ENCODE data around the gene CLEC5A.

CLEC5A gene

GRCh38 chr7:141944811-141945210 lies 2.0 kb downstream of the CLEC5A start:
- TF ChIP-seq FOXK2 (IDR thresholded peaks at IDR 0.05) (no peak), BHLHE40 (IDR thresholded peaks at IDR 0.05; ENCODE audit: borderline replicate concordance) (no peak), FOXM1 (IDR thresholded peaks at IDR 0.05; ENCODE audit: borderline replicate concordance) (no peak), ARNT (IDR thresholded peaks at IDR 0.05) (no peak), FOXA1 (IDR thresholded peaks at IDR 0.05) (no peak), TARDBP (IDR thresholded peaks at IDR 0.05) (no peak), NFRKB (IDR thresholded peaks at IDR 0.05) (no peak), HDGF (IDR thresholded peaks at IDR 0.05; ENCODE audit: borderline replicate concordance) (no peak), ZNF384 (IDR thresholded peaks at IDR 0.05) (no peak), SUZ12 (IDR thresholded peaks at IDR 0.05) (no peak), CTBP1 (IDR thresholded peaks at IDR 0.05; ENCODE audit: borderline replicate concordance) (no peak), L3MBTL2 (conservative IDR thresholded peaks at IDR 0.05) (no peak), SP1 (IDR thresholded peaks at IDR 0.05) (no peak), ELF4 (IDR thresholded peaks at IDR 0.05) (no peak), LEF1 (IDR thresholded peaks at IDR 0.05; ENCODE audit: borderline replicate concordance) (no peak)
- TF ChIP-seq, protein P1, sequence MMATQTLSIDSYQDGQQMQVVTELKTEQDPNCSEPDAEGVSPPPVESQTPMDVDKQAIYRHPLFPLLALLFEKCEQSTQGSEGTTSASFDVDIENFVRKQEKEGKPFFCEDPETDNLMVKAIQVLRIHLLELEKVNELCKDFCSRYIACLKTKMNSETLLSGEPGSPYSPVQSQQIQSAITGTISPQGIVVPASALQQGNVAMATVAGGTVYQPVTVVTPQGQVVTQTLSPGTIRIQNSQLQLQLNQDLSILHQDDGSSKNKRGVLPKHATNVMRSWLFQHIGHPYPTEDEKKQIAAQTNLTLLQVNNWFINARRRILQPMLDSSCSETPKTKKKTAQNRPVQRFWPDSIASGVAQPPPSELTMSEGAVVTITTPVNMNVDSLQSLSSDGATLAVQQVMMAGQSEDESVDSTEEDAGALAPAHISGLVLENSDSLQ (IDR thresholded peaks at IDR 0.05) = no peak
- CTCF ChIA-PET = interaction anchor here (0.7 kb wide), 1 partner anchor 12 kb away, joined by 3 read pairs; no protein-coding TSS in a partner anchor
- DNase-seq (ENCODE audit: extremely low spot score) = no peak
- POLR2A ChIA-PET = no interaction called here

DNA sequence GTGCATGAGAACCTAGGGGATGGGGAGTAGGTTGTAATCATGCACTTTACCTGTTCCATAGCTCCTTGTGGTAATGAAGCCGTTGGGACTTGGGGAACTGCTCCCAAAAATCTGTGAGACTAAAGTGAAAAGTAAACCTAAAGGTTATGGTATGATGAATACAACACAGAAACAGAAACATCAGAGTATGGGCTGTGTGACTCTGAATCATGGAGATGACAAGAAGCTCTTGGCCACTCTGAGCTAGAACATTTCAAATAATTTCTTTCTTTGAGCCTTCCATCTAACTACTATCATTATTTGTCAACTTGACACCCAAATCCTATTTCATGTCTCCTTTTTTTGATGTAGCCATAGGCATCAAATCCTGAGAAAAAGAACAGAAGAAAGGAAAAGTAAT lies 2.9 kb downstream of the CLEC5A start:
- TF ChIP-seq SUZ12 (IDR thresholded peaks at IDR 0.05) = no peak
- POLR2A ChIA-PET = no interaction called here
- CTCF ChIA-PET = no interaction called here
- no peak for DNase-seq (ENCODE audit: extremely low spot score)

DNA sequence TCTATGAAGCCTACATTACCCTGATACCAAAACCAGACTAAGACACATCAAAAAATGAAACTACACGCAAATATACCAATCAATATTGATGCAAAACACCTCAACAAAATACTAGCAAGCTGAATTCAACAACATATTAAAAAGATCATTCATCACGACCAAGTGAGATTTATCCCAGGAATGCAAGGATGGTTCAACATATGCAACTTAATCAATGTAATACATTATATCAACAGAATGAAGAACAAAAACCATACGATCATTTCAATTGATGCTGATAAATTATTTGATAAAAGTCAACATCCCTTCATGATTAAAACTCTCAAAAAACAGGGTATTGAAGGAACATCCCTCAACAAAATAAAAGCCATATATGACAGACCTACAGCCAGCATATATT lies 5.7 kb downstream of the CLEC5A start:
- POLR2A ChIA-PET = no interaction called here
- no peak for DNase-seq (ENCODE audit: extremely low spot score)
- TF ChIP-seq NFRKB (IDR thresholded peaks at IDR 0.05) = no peak
- no peak for TF ChIP-seq SP1 (IDR thresholded peaks at IDR 0.05)
- no peak for TF ChIP-seq TARDBP (IDR thresholded peaks at IDR 0.05)
- TF ChIP-seq HDGF (IDR thresholded peaks at IDR 0.05; ENCODE audit: borderline replicate concordance) = no peak
- TF ChIP-seq LEF1 (IDR thresholded peaks at IDR 0.05; ENCODE audit: borderline replicate concordance) = no peak
- TF ChIP-seq, protein P1 (IDR thresholded peaks at IDR 0.05) = no peak
- TF ChIP-seq SUZ12 (IDR thresholded peaks at IDR 0.05) = no peak
- TF ChIP-seq BHLHE40 (IDR thresholded peaks at IDR 0.05; ENCODE audit: borderline replicate concordance) = no peak
- no peak for TF ChIP-seq FOXK2 (IDR thresholded peaks at IDR 0.05)
- CTCF ChIA-PET = no interaction called here

- CTCF ChIA-PET = no interaction called here
- TF ChIP-seq FOXK2 (IDR thresholded peaks at IDR 0.05) (no peak), NFRKB (IDR thresholded peaks at IDR 0.05) (no peak), L3MBTL2 (conservative IDR thresholded peaks at IDR 0.05) (no peak), FOXM1 (IDR thresholded peaks at IDR 0.05; ENCODE audit: borderline replicate concordance) (no peak), SP1 (IDR thresholded peaks at IDR 0.05) (no peak), FOXA1 (IDR thresholded peaks at IDR 0.05) (no peak), SUZ12 (IDR thresholded peaks at IDR 0.05) (no peak), CTBP1 (IDR thresholded peaks at IDR 0.05; ENCODE audit: borderline replicate concordance) (no peak), HDGF (IDR thresholded peaks at IDR 0.05; ENCODE audit: borderline replicate concordance) (no peak), ZNF384 (IDR thresholded peaks at IDR 0.05) (no peak), LEF1 (IDR thresholded peaks at IDR 0.05; ENCODE audit: borderline replicate concordance) (no peak), TARDBP (IDR thresholded peaks at IDR 0.05) (no peak), ARNT (IDR thresholded peaks at IDR 0.05) (no peak)
- TF ChIP-seq, protein P1 (IDR thresholded peaks at IDR 0.05) = no peak
- POLR2A ChIA-PET = no interaction called here
- no peak for DNase-seq (ENCODE audit: extremely low spot score)
Measured at GRCh38 chr7:141930211-141930610, 16.6 kb downstream of the CLEC5A start.

GRCh38 chr7:141928845-141929195 lies 18.0 kb downstream of the CLEC5A start:
- DNase-seq (ENCODE audit: extremely low spot score) = no peak
- no peak for TF ChIP-seq ARNT (IDR thresholded peaks at IDR 0.05)
- TF ChIP-seq FOXK2 (IDR thresholded peaks at IDR 0.05) = no peak
- no peak for TF ChIP-seq TARDBP (IDR thresholded peaks at IDR 0.05)
- no peak for TF ChIP-seq LEF1 (IDR thresholded peaks at IDR 0.05; ENCODE audit: borderline replicate concordance)
- no peak for TF ChIP-seq FOXM1 (IDR thresholded peaks at IDR 0.05; ENCODE audit: borderline replicate concordance)
- no peak for TF ChIP-seq ELF4 (IDR thresholded peaks at IDR 0.05)
- TF ChIP-seq ZNF384 (IDR thresholded peaks at IDR 0.05) = no peak
- no peak for TF ChIP-seq FOXA1 (IDR thresholded peaks at IDR 0.05)
- TF ChIP-seq BHLHE40 (IDR thresholded peaks at IDR 0.05; ENCODE audit: borderline replicate concordance) = no peak
- no peak for TF ChIP-seq HDGF (IDR thresholded peaks at IDR 0.05; ENCODE audit: borderline replicate concordance)
- ChIA-PET CTCF (no interaction called here), POLR2A (no interaction called here)

DNA sequence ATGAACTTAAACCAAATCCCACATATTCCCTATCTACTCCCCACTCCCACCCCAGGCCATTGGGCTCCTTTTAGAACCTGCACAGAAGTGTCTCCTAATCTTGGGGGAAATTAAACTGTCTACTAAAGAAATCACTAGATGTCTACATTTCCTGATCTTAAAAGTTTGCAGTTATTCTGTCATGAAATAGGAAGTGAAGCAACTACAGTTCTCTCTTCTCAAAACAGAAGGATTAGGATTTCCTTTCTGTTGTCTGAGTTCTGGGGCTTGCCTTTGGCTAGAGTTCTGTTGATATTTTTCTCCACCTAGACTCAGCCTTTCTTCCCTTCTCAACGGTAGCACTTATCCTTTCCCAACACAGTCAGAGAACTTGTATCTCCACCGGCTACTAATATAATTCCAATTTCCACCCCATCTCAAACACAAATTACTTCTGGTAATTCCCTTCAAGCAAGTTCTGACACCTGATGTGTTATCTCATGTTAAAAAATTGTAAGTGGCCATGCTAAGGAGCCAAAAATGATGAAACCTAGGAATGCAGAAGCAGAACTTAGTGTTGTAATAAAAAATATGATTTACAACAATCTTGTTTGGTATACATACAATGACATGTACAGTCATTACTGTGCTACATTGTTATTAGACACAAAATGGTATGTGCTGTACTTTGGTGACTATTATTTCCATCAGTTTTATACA lies 18.5 kb downstream of the CLEC5A start:
- CTCF ChIA-PET = interaction anchor here (0.7 kb wide), 1 partner anchor 852 kb away, joined by 3 read pairs; no protein-coding TSS in a partner anchor
- POLR2A ChIA-PET = no interaction called here
- DNase-seq (ENCODE audit: extremely low spot score) = no peak
- TF ChIP-seq FOXA1 (IDR thresholded peaks at IDR 0.05) = no peak
- TF ChIP-seq NFRKB (IDR thresholded peaks at IDR 0.05) = no peak
- TF ChIP-seq CTBP1 (IDR thresholded peaks at IDR 0.05; ENCODE audit: borderline replicate concordance) = no peak
- TF ChIP-seq, protein P1 (IDR thresholded peaks at IDR 0.05) = no peak
- TF ChIP-seq BHLHE40 (IDR thresholded peaks at IDR 0.05; ENCODE audit: borderline replicate concordance) = no peak
- no peak for TF ChIP-seq FOXK2 (IDR thresholded peaks at IDR 0.05)
- no peak for TF ChIP-seq HDGF (IDR thresholded peaks at IDR 0.05; ENCODE audit: borderline replicate concordance)
- no peak for TF ChIP-seq FOXM1 (IDR thresholded peaks at IDR 0.05; ENCODE audit: borderline replicate concordance)
- TF ChIP-seq SUZ12 (IDR thresholded peaks at IDR 0.05) = no peak
- no peak for TF ChIP-seq L3MBTL2 (conservative IDR thresholded peaks at IDR 0.05)
